Spinal cord (tissue), 10 donors: Measurements from ENCODE around the gene TOP1. TPM values are rescaled to one million over a fixed set of nuclear protein-coding genes. Genes with fewer than 3 reads are reported as not detected.
A peak's percentile ranks its signal among the peaks of the same experiment; 100 is the strongest.

Experiments
- DNase-seq, 6 donors: peaks; one replicate each; pipeline versions ENCODE4 v3.0.0 to v3.0.0-alpha.2; 2013 to 2015; ENCODE audit warnings: low spot score in 6 of 6, low read depth in 4 of 6
- H3K27ac ChIP-seq: one replicate; pipeline ENCODE4 v1.5.1; 2013; ENCODE audit warnings: low read depth, low read length, control low read depth
- H3K27me3 ChIP-seq: one replicate; pipeline ENCODE4 v1.6.1; 2013; ENCODE audit warnings: low read length; ENCODE audit not compliant: control insufficient read depth, insufficient read depth
- H3K36me3 ChIP-seq: one replicate; pipeline ENCODE4 v1.6.1; 2013; ENCODE audit warnings: low read length; ENCODE audit not compliant: control insufficient read depth, insufficient read depth
- H3K4me1 ChIP-seq: one replicate; pipeline ENCODE4 v1.6.1; 2013; ENCODE audit warnings: low read length; ENCODE audit not compliant: control insufficient read depth, insufficient read depth
- H3K4me3 ChIP-seq: one replicate; pipeline ENCODE4 v1.5.1; 2013; ENCODE audit warnings: low read depth, low read length, control low read depth
- H3K9me3 ChIP-seq: one replicate; pipeline ENCODE4 v1.6.1; 2013; ENCODE audit warnings: low read length; ENCODE audit not compliant: control insufficient read depth, insufficient read depth
- WGBS: methylation state at CpG from one replicate; pipeline ENCODE4 v1.1.5; 2013; ENCODE audit warnings: missing lambda C conversion rate; ENCODE audit not compliant: insufficient coverage; 5-methylcytosine and 5-hydroxymethylcytosine counted together
- polyA plus RNA-seq, 2 donors: library from polyadenylated mRNA; unstranded; fragments of 120-200 nt; gene quantifications; one replicate each; pipeline ENCODE4 v1.2.1, GENCODE V29; 2013; ENCODE audit not compliant: insufficient read length in 2 of 2
- total RNA-seq, 2 donors: library from RNA; depleted of rRNA in 1 of 2; stranded (reverse); fragments of 120-200 nt in 1 of 2; fragments of >200 nt in 1 of 2; gene quantifications; one replicate each; pipeline versions ENCODE4 v1.2.3 to v1.2.4, GENCODE V29; 2013 to 2014
- donor health status: healthy.

Gene TOP1
- total and polyA plus RNA-seq, 4 donors, result 29.1 to 90.1 (median 52.4) TPM

GRCh38 chr20:41137614-41138474 lies 109.2 kb downstream of the TOP1 start:
- H3K4me1 ChIP-seq, result peaks cover 58% of the 10 kb centered on the region
- no peaks in the 10 kb centered on the region for H3K27me3 ChIP-seq
- under 1% methylated on average over 57 of the region's 66 CpGs for WGBS
- H3K4me3 ChIP-seq, result peak overlapping the region; percentile 73
- H3K9me3 ChIP-seq, result no peaks in the 10 kb centered on the region
- H3K27ac ChIP-seq, result peak overlapping the region; percentile 96
- peak in 3 of 6 donors; percentile 42 to 89 (median 84) for DNase-seq
- H3K36me3 ChIP-seq, result peaks cover 4% of the 10 kb centered on the region

GRCh38 chr20:41138475-41139226 lies 110.0 kb downstream of the TOP1 start:
- no peaks in the 10 kb centered on the region for H3K27me3 ChIP-seq
- H3K4me3 ChIP-seq, result peak overlapping the region; percentile 73
- peaks cover 60% of the 10 kb centered on the region for H3K4me1 ChIP-seq
- H3K27ac ChIP-seq, result peak overlapping the region; percentile 96
- WGBS, result 7% methylated on average over 12 of the region's 12 CpGs
- peaks cover 4% of the 10 kb centered on the region for H3K36me3 ChIP-seq
- DNase-seq, result peak in 2 of 6 donors; percentile 27 to 43
- no peaks in the 10 kb centered on the region for H3K9me3 ChIP-seq

GRCh38 chr20:41139227-41140093 lies 110.8 kb downstream of the TOP1 start:
- Histone ChIP-seq H3K27ac (peak overlapping the region; percentile 17), H3K36me3 (peaks cover 4% of the 10 kb centered on the region), H3K4me3 (peak overlapping the region; percentile 73), H3K27me3 (no peaks in the 10 kb centered on the region), H3K9me3 (no peaks in the 10 kb centered on the region), H3K4me1 (peaks cover 60% of the 10 kb centered on the region)
- DNase-seq, result no peak
- no CpG with 5 or more reads among the region's 5 CpGs for WGBS

DNA sequence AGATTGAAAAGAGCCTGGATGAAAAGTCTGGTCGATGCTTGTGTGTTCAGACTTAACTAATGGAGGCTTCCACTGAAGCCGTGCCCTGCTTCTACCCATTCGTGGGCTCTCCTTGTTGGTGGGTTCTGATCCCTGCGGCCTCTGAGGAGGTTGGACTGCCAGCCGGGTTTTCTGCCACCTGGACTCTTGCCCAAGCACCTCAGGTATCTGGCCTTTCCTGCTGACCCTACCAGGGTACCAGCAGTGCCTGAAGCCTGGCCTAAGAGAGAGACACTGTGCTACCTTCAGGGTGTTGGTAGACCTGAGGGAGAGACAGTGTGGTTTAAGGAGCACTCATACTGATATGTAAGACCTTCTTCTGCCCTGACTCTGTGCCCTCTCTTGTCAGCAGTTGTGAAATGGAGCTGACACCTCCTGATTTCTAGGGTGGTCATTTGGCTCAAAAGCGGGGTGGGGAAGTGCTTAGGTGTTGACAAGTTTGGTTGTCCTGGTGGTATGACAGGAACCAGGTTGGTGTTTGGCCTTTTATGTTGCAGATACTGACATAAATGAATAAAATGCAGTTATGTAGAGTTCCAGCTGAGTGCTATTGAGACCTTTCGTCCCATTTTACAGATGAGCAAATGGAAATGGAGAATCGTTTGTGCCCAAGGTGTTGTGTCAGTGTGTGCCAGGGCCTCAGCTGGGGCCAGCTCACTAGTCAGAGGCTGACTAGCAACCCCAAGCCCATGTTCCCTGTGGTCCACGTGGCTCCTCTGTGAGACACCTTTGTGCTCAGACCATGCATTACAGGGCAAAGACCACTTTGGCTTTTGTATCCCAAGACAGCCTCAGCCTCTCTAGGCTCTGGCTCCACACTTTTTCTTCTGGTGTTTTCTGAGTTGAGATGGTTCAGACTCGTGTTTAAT lies 111.9 kb downstream of the TOP1 start:
- peaks cover 4% of the 10 kb centered on the region for H3K36me3 ChIP-seq
- no peaks in the 10 kb centered on the region for H3K9me3 ChIP-seq
- H3K4me3 ChIP-seq, result no peak overlapping the region
- WGBS, result 80% methylated on average over 10 of the region's 10 CpGs
- peak overlapping the region; percentile 72 for H3K27ac ChIP-seq
- peaks cover 63% of the 10 kb centered on the region for H3K4me1 ChIP-seq
- no peak for DNase-seq
- H3K27me3 ChIP-seq, result no peaks in the 10 kb centered on the region

GRCh38 chr20:41141153-41141815 lies 112.7 kb downstream of the TOP1 start:
- Histone ChIP-seq H3K9me3 (no peaks in the 10 kb centered on the region), H3K27ac (peak overlapping the region; percentile 72), H3K4me1 (peaks cover 64% of the 10 kb centered on the region), H3K4me3 (no peak overlapping the region), H3K36me3 (peaks cover 4% of the 10 kb centered on the region), H3K27me3 (no peaks in the 10 kb centered on the region)
- WGBS, result 53% methylated on average over 4 of the region's 8 CpGs
- DNase-seq, result peak in 1 of 6 donors; percentile 25

- 88% methylated on average over 4 of the region's 4 CpGs for WGBS
- no peaks in the 10 kb centered on the region for H3K9me3 ChIP-seq
- H3K36me3 ChIP-seq, result peaks cover 4% of the 10 kb centered on the region
- H3K4me1 ChIP-seq, result peaks cover 69% of the 10 kb centered on the region
- no peak overlapping the region for H3K27ac ChIP-seq
- H3K4me3 ChIP-seq, result no peak overlapping the region
- no peaks in the 10 kb centered on the region for H3K27me3 ChIP-seq
- no peak for DNase-seq
These were observed 113.6 kb downstream of the TOP1 start for GRCh38 chr20:41142245-41142644.

- 85% methylated on average over 3 of the region's 5 CpGs for WGBS
- peak overlapping the region; percentile 19 for H3K27ac ChIP-seq
- no peaks in the 10 kb centered on the region for H3K27me3 ChIP-seq
- no peak overlapping the region for H3K4me3 ChIP-seq
- no peaks in the 10 kb centered on the region for H3K9me3 ChIP-seq
- peaks cover 74% of the 10 kb centered on the region for H3K4me1 ChIP-seq
- DNase-seq, result no peak
- H3K36me3 ChIP-seq, result peaks cover 4% of the 10 kb centered on the region
These were observed 114.3 kb downstream of the TOP1 start for GRCh38 chr20:41142919-41143318.

GRCh38 chr20:41143354-41143753 lies 114.7 kb downstream of the TOP1 start:
- Histone ChIP-seq H3K4me3 (no peak overlapping the region), H3K27ac (peak overlapping the region; percentile 19), H3K4me1 (peaks cover 74% of the 10 kb centered on the region), H3K9me3 (no peaks in the 10 kb centered on the region), H3K36me3 (peaks cover 4% of the 10 kb centered on the region), H3K27me3 (no peaks in the 10 kb centered on the region)
- 89% methylated on average over 2 of the region's 2 CpGs for WGBS
- DNase-seq, result no peak
